Vagina (tissue), 2 donors: ENCODE data around the gene TAF7. TPM values are rescaled to one million over a fixed set of nuclear protein-coding genes. Genes with fewer than 3 reads are reported as not detected.
"Not testable (repeated sequence)": the region's sequence is repeated elsewhere in the genome, so short reads cannot be mapped to it uniquely, and the experiment has no call there.

Experiments
- DNase-seq, 2 donors: peaks; one replicate each; pipeline ENCODE4 v3.0.0-alpha.2; 2017; ENCODE audit errors: extremely low spot score in 2 of 2
- H3K27ac ChIP-seq: fragments of 200-600 bp; sonication (generic); one replicate; pipeline ENCODE4 v1.5.1; 2019
- H3K27me3 ChIP-seq: fragments of 200-600 bp; sonication (generic); one replicate; pipeline ENCODE4 v1.5.1; 2019
- H3K36me3 ChIP-seq, 2 donors: fragments of 200-600 bp; sonication (generic); one replicate each; pipeline ENCODE4 v1.5.1; 2017 to 2019
- H3K4me1 ChIP-seq: fragments of 200-600 bp; sonication (generic); one replicate; pipeline ENCODE4 v1.5.1; 2019
- H3K4me3 ChIP-seq, 2 donors: fragments of 200-600 bp; sonication (generic); 1 replicate in 1 of 2; 2 replicates in 1 of 2; pipeline ENCODE4 v1.5.1; 2016 to 2019
- H3K9me3 ChIP-seq: fragments of 200-600 bp; sonication (generic); one replicate; pipeline ENCODE4 v1.5.1; 2019
- CTCF ChIP-seq, 3 experiments: fragments of 450-650 bp in 2 of 3; fragments of 200-600 bp in 1 of 3; sonication (generic) in 1 of 3; IDR thresholded peaks; one replicate each; pipeline ENCODE4 v1.5.1; 2017 to 2019; ENCODE audit warnings: antibody characterized with exemption in 3 of 3, mild to moderate bottlenecking in 2 of 3, moderate library complexity in 2 of 3
- POLR2A ChIP-seq, 2 donors: fragments of 450-650 bp; IDR thresholded peaks; one replicate each; pipeline ENCODE4 v1.6.1; 2017; ENCODE audit warnings: antibody characterized with exemption in 2 of 2, mild to moderate bottlenecking in 2 of 2, moderate library complexity in 2 of 2
- POLR2AphosphoS5 ChIP-seq, 2 donors: sonication (generic); formaldehyde crosslinking; IDR thresholded peaks; one replicate each; pipeline ENCODE4 v1.9.0; 2017; ENCODE audit warnings: antibody characterized with exemption in 2 of 2, mild to moderate bottlenecking in 2 of 2, low read depth in 1 of 2; ENCODE audit not compliant: insufficient read depth in 1 of 2
- intact Hi-C: fragments of 100-400 bp; cut with DNase I; formaldehyde crosslinking; loops from one replicate; pipeline ENCODE4 v1.15.1; 2023
- total RNA-seq: library from RNA; depleted of rRNA; stranded (reverse); fragments of >200 nt; gene quantifications from one replicate; pipeline ENCODE4 v1.2.3, GENCODE V29; 2016

The TAF7 gene
- total RNA-seq, 1 donor from 2014 or later, result 53.8 TPM

GRCh38 chr5:141319699-141320098, 885 bp downstream of the TAF7 start:
- H3K9me3 ChIP-seq, result peaks cover 46% of the 10 kb centered on the region
- TF ChIP-seq POLR2AphosphoS5 (IDR thresholded peaks at IDR 0.05; ENCODE audit: insufficient read depth in 1 of 2, low read depth in 1 of 2), result no peak
- no peak for TF ChIP-seq CTCF (IDR thresholded peaks at IDR 0.05)
- TF ChIP-seq POLR2A (IDR thresholded peaks at IDR 0.05), result no peak
- intact Hi-C loops, result loop anchor here (5.0 kb wide), 1 partner anchor 243 kb away; no protein-coding TSS in a partner anchor
- peak overlapping the region; percentile 93 for H3K27ac ChIP-seq
- peaks cover 6% of the 10 kb centered on the region for H3K4me1 ChIP-seq
- H3K4me3 ChIP-seq, result peak overlapping the region; percentile 74 to 95
- DNase-seq, result no peak
- no peaks in the 10 kb centered on the region for H3K27me3 ChIP-seq
- H3K36me3 ChIP-seq, result peaks cover 0 to 46% of the 10 kb centered on the region in 2 donors

GRCh38 chr5:141319202-141319601, 1.4 kb downstream of the TAF7 start:
- peak overlapping the region in 1 of 2 donors; percentile 95 for H3K4me3 ChIP-seq
- no peak overlapping the region for H3K27ac ChIP-seq
- intact Hi-C loops, result no loop called here
- H3K4me1 ChIP-seq, result peaks cover 6% of the 10 kb centered on the region
- no peaks in the 10 kb centered on the region for H3K27me3 ChIP-seq
- TF ChIP-seq POLR2AphosphoS5 (IDR thresholded peaks at IDR 0.05; ENCODE audit: insufficient read depth in 1 of 2, low read depth in 1 of 2) (no peak), POLR2A (IDR thresholded peaks at IDR 0.05) (no peak), CTCF (IDR thresholded peaks at IDR 0.05) (no peak)
- peaks cover 49% of the 10 kb centered on the region for H3K9me3 ChIP-seq
- H3K36me3 ChIP-seq, result peaks cover 0 to 48% of the 10 kb centered on the region in 2 donors
- no peak for DNase-seq

GRCh38 chr5:141316963-141317362, 3.6 kb downstream of the TAF7 start:
- intact Hi-C loops, H3K4me3 ChIP-seq, H3K27ac ChIP-seq, DNase-seq, H3K27me3 ChIP-seq, H3K4me1 ChIP-seq: not testable (repeated sequence)
- H3K9me3 ChIP-seq, result peaks cover 64% of the 10 kb centered on the region
- peaks cover 0 to 65% of the 10 kb centered on the region in 2 donors for H3K36me3 ChIP-seq

- Histone ChIP-seq H3K27ac (no peak overlapping the region), H3K9me3 (peaks cover 61% of the 10 kb centered on the region), H3K27me3 (no peaks in the 10 kb centered on the region), H3K36me3 (peaks cover 0 to 57% of the 10 kb centered on the region in 2 donors), H3K4me1 (no peaks in the 10 kb centered on the region), H3K4me3 (no peak overlapping the region)
- TF ChIP-seq POLR2AphosphoS5 (IDR thresholded peaks at IDR 0.05; ENCODE audit: insufficient read depth in 1 of 2, low read depth in 1 of 2) (no peak), POLR2A (IDR thresholded peaks at IDR 0.05) (no peak), CTCF (IDR thresholded peaks at IDR 0.05) (no peak)
- intact Hi-C loops, result no loop called here
- DNase-seq, result no peak
Observed at GRCh38 chr5:141313711-141314110, 6.9 kb downstream of the TAF7 start.

GRCh38 chr5:141306630-141307029, 14.0 kb downstream of the TAF7 start:
- intact Hi-C loops, result no loop called here
- Histone ChIP-seq H3K4me3 (no peak overlapping the region), H3K9me3 (peaks cover 60% of the 10 kb centered on the region), H3K4me1 (no peaks in the 10 kb centered on the region), H3K36me3 (peaks cover 0 to 10% of the 10 kb centered on the region in 2 donors), H3K27ac (no peak overlapping the region), H3K27me3 (no peaks in the 10 kb centered on the region)
- DNase-seq, result no peak
- no peak for TF ChIP-seq POLR2AphosphoS5 (IDR thresholded peaks at IDR 0.05; ENCODE audit: insufficient read depth in 1 of 2, low read depth in 1 of 2)
- no peak for TF ChIP-seq POLR2A (IDR thresholded peaks at IDR 0.05)
- TF ChIP-seq CTCF (IDR thresholded peaks at IDR 0.05), result no peak
